B cell (primary cell): ENCODE results near the gene ZNF425. TPM values are rescaled to one million over a fixed set of nuclear protein-coding genes. Genes with fewer than 3 reads are reported as not detected.

Experiments
- ATAC-seq: fragments of 200-7000 bp; cut with Tn5 transposase; one replicate; pipeline ENCODE4 v1.10.0; 2021; ENCODE audit warnings: low read depth, mild to moderate bottlenecking, moderate number of reproducible peaks, moderate library complexity
- CTCF ChIA-PET: fragments of 350-600 bp; sonication (Branson Sonifier 250); formaldehyde crosslinking; loops from one replicate; lab custom pipeline; 2021; ENCODE audit warnings: antibody characterized with exemption, inconsistent platforms; lab: Charles Lee
- POLR2A ChIA-PET: fragments of 350-600 bp; sonication (Branson Sonifier 250); formaldehyde crosslinking; loops from one replicate; lab custom pipeline; 2021; ENCODE audit warnings: antibody characterized with exemption; lab: Charles Lee
- DNase-seq: peaks from one replicate; pipeline ENCODE4 v3.0.0; 2013
- H2AFZ ChIP-seq: 2 replicates; pipeline ENCODE4 v1.6.1; 2012; ENCODE audit warnings: mild to moderate bottlenecking, low read depth, low read length; ENCODE audit not compliant: insufficient read depth, poor library complexity, severe bottlenecking
- H3K27ac ChIP-seq, 2 donors: 1 replicate in 1 of 2; 2 replicates in 1 of 2; pipeline ENCODE4 v1.5.1; 2012 to 2013; ENCODE audit warnings: low read length in 2 of 2, mild to moderate bottlenecking in 2 of 2, moderate library complexity in 1 of 2
- H3K27me3 ChIP-seq, 4 experiments: fragments of 200-600 bp in 1 of 4; sonication (generic) in 1 of 4; replicated peaks in 1 of 4; 1 replicate in 2 of 4; 2 replicates in 2 of 4; pipeline versions ENCODE4 v1.6.1 to v1.7.0; 2013 to 2016; ENCODE audit warnings: low read length in 3 of 4, mild to moderate bottlenecking in 2 of 4, mixed read lengths in 1 of 4, moderate library complexity in 1 of 4; ENCODE audit not compliant: insufficient read depth in 4 of 4, control insufficient read depth in 3 of 4; ENCODE audit errors: control extremely low read depth in 1 of 4
- H3K36me3 ChIP-seq, 2 experiments: replicated peaks in 1 of 2; 1 replicate in 1 of 2; 2 replicates in 1 of 2; pipeline versions ENCODE4 v1.6.1 to v1.7.1; 2013; ENCODE audit warnings: low read length in 1 of 2; ENCODE audit not compliant: insufficient read depth in 2 of 2, control insufficient read depth in 1 of 2; ENCODE audit errors: control extremely low read depth in 1 of 2, extremely low read depth in 1 of 2
- H3K4me1 ChIP-seq, 2 donors: fragments of 200-600 bp in 1 of 2; sonication (generic) in 1 of 2; 1 replicate in 1 of 2; 2 replicates in 1 of 2; pipeline versions ENCODE4 v1.5.1 to v1.6.1; 2013 to 2017; ENCODE audit warnings: low read length in 2 of 2; ENCODE audit not compliant: control insufficient read depth in 2 of 2, insufficient read depth in 2 of 2
- H3K4me2 ChIP-seq: replicated peaks from 2 replicates; pipeline ENCODE3; 2012; ENCODE audit warnings: mild to moderate bottlenecking, low read depth, low read length; ENCODE audit not compliant: poor library complexity, severe bottlenecking
- H3K4me3 ChIP-seq, 5 experiments: fragments of 200-600 bp in 1 of 5; sonication (generic) in 1 of 5; 1 replicate in 3 of 5; 2 replicates in 2 of 5; pipeline versions ENCODE4 v1.5.1 to v1.7.0; 2011 to 2016; ENCODE audit warnings: low read length in 4 of 5, mild to moderate bottlenecking in 4 of 5, low read depth in 2 of 5, control low read depth in 1 of 5, moderate library complexity in 1 of 5; ENCODE audit not compliant: insufficient read depth in 1 of 5; ENCODE audit errors: control extremely low read depth in 1 of 5, extremely low read depth in 1 of 5
- H3K79me2 ChIP-seq: fragments of 200-600 bp; sonication (generic); one replicate; pipeline ENCODE4 v1.6.0; 2016; ENCODE audit warnings: low read length; ENCODE audit not compliant: control insufficient read depth, insufficient read depth
- H3K9ac ChIP-seq: fragments of 200-600 bp; sonication (generic); 2 replicates; pipeline ENCODE4 v1.6.1; 2017; ENCODE audit warnings: mild to moderate bottlenecking, low read length, moderate library complexity
- H3K9me3 ChIP-seq, 3 donors: one replicate each; pipeline versions ENCODE4 v1.6.1 to v1.7.1; 2013; ENCODE audit warnings: low read length in 2 of 3; ENCODE audit not compliant: control insufficient read depth in 2 of 3, insufficient read depth in 1 of 3; ENCODE audit errors: control extremely low read depth in 1 of 3
- H4K20me1 ChIP-seq: 2 replicates; pipeline ENCODE4 v1.6.0; 2012; ENCODE audit warnings: mild to moderate bottlenecking, low read length; ENCODE audit not compliant: insufficient read depth, control insufficient read depth, poor library complexity, severe bottlenecking
- H3K27ac Mint-ChIP-seq: one replicate; pipeline ENCODE4 v1.8.0; 2021; ENCODE audit warnings: mixed read lengths
- H3K27me3 Mint-ChIP-seq: one replicate; pipeline ENCODE4 v1.8.0; 2021; ENCODE audit warnings: mixed read lengths
- H3K4me1 Mint-ChIP-seq: one replicate; pipeline ENCODE4 v1.8.0; 2021; ENCODE audit warnings: mixed read lengths
- H3K4me3 Mint-ChIP-seq: one replicate; pipeline ENCODE4 v1.8.0; 2021; ENCODE audit warnings: mixed read lengths
- H3K9me3 Mint-ChIP-seq: one replicate; pipeline ENCODE4 v1.8.0; 2022; ENCODE audit warnings: mixed read lengths; ENCODE audit not compliant: insufficient read depth
- EZH2 ChIP-seq: IDR thresholded peaks from 2 replicates; pipeline ENCODE4 v1.6.1; 2012; ENCODE audit warnings: borderline replicate concordance, low read depth, mild to moderate bottlenecking, moderate library complexity, low read length; ENCODE audit not compliant: insufficient read depth, poor library complexity, severe bottlenecking
- WGBS: methylation state at CpG from one replicate; pipeline ENCODE4 v1.1.5; 2013; ENCODE audit warnings: missing lambda C conversion rate; ENCODE audit not compliant: insufficient coverage; 5-methylcytosine and 5-hydroxymethylcytosine counted together
- intact Hi-C: fragments of 100-400 bp; cut with micrococcal nuclease; formaldehyde crosslinking; loops from one replicate; pipeline ENCODE4 v1.10.0; 2022
- polyA plus RNA-seq: library from polyadenylated mRNA; depleted of rRNA; stranded (reverse); fragments of >200 nt; gene quantifications from 2 replicates; pipeline ENCODE4 v1.2.3, GENCODE V29; 2012
- small RNA-seq: library from RNA; depleted of rRNA; stranded (forward); fragments of <200 nt; gene quantifications from one replicate; pipeline ENCODE3, GENCODE V24; 2012; ENCODE audit warnings: low replicate concordance, low read depth; ENCODE audit not compliant: insufficient read length
- total RNA-seq, 2 donors: library from RNA; stranded (reverse); fragments of 120-200 nt in 1 of 2; gene quantifications; 1 replicate in 1 of 2; 2 replicates in 1 of 2; pipeline versions ENCODE4 v1.2.3 to v1.2.4, GENCODE V29; 2013 to 2022
- TF ChIP-seq, protein P1 (sequence below): fragments of 200-600 bp; IDR thresholded peaks from one replicate; pipeline ENCODE4 v1.8.0; 2022; ENCODE audit warnings: antibody characterized with exemption, mild to moderate bottlenecking

ZNF425 gene
- total and polyA plus RNA-seq, 2 donors (not counting 1 experiment from before 2014, with no cell fraction given): 0.48 to 3.3 TPM

DNA sequence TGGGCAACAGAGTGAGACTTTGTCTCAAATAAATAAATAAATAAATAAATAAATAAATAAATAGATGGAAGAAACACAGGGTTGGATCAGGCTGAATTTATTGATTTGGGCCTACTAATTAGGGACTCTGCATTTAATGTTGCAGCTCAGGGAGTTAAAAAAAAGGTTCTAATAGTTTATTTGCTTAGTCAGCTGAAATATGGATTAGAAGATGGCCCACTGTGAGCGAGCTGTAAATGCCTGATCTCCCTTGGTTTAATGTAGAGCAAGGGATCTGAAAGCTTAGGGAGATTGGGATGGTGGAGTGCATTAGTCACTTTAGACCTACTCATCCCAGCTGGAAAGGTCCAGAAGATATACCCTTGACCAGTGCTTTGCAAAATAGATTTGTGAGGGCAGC is 72.7 kb downstream of the ZNF425 start:
- no peaks in the 10 kb centered on the region for H3K79me2 ChIP-seq
- H3K4me1 Mint-ChIP-seq: no peaks in the 10 kb centered on the region
- CTCF ChIA-PET: no interaction called here

More for the DNA sequence above, 72.7 kb downstream of the ZNF425 start:
- no peak overlapping the region for H3K27ac Mint-ChIP-seq
- no peak overlapping the region for H2AFZ ChIP-seq
- H3K4me2 ChIP-seq: no peak overlapping the region
- no peaks in the 10 kb centered on the region for H3K9me3 Mint-ChIP-seq
- DNase-seq (no peak), ATAC-seq (no peak)
- H3K9ac ChIP-seq: no peak overlapping the region
- no peak overlapping the region for H3K4me3 ChIP-seq
- no peaks in the 10 kb centered on the region for H3K4me1 ChIP-seq
- intact Hi-C loops: no loop called here
- WGBS: 86% methylated on average over 1 of the region's 1 CpG
- no peaks in the 10 kb centered on the region for H3K9me3 ChIP-seq
- H3K4me3 Mint-ChIP-seq: no peak overlapping the region
- H3K36me3 ChIP-seq: no peaks in the 10 kb centered on the region
- peaks cover 5% of the 10 kb centered on the region for H3K27me3 Mint-ChIP-seq
- POLR2A ChIA-PET: interaction anchor here (0.5 kb wide), 1 partner anchor 20 kb away, joined by 3 read pairs; no protein-coding TSS in a partner anchor
- no peaks in the 10 kb centered on the region for H3K27me3 ChIP-seq
- no peak overlapping the region for H3K27ac ChIP-seq
- H4K20me1 ChIP-seq: no peaks in the 10 kb centered on the region
- no peak for TF ChIP-seq EZH2
- TF ChIP-seq, protein P1, sequence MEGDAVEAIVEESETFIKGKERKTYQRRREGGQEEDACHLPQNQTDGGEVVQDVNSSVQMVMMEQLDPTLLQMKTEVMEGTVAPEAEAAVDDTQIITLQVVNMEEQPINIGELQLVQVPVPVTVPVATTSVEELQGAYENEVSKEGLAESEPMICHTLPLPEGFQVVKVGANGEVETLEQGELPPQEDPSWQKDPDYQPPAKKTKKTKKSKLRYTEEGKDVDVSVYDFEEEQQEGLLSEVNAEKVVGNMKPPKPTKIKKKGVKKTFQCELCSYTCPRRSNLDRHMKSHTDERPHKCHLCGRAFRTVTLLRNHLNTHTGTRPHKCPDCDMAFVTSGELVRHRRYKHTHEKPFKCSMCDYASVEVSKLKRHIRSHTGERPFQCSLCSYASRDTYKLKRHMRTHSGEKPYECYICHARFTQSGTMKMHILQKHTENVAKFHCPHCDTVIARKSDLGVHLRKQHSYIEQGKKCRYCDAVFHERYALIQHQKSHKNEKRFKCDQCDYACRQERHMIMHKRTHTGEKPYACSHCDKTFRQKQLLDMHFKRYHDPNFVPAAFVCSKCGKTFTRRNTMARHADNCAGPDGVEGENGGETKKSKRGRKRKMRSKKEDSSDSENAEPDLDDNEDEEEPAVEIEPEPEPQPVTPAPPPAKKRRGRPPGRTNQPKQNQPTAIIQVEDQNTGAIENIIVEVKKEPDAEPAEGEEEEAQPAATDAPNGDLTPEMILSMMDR: no peak

Small RNA genes within 50 kb of the gene (small RNA-seq; reads per million reads assigned to genes)
- not detected for gene COX6B1P1
- gene RN7SL521P: not detected

Other genes starting within 250 kb of the ZNF425 start
- gene EZH2, start 242.0 kb downstream of the ZNF425 start, total RNA-seq: 7.6 and 10.3 TPM in 2 replicates
- 5.1 and 10.6 TPM in 2 replicates for gene EZH2, start 242.0 kb downstream of the ZNF425 start, polyA plus RNA-seq
- 34.7 and 36.5 TPM in 2 replicates for gene PDIA4, start 97.8 kb downstream of the ZNF425 start, total RNA-seq
- gene PDIA4, start 97.8 kb downstream of the ZNF425 start, polyA plus RNA-seq: 31.6 and 38.1 TPM in 2 replicates
- 14.7 and 18.0 TPM in 2 replicates for gene ZNF786, start 35.6 kb downstream of the ZNF425 start, total RNA-seq
- 3.7 and 6.4 TPM in 2 replicates for gene ZNF786, start 35.6 kb downstream of the ZNF425 start, polyA plus RNA-seq
- gene ZNF398, start 21.1 kb upstream of the ZNF425 start, total RNA-seq: 21.7 and 22.5 TPM in 2 replicates
- 6.4 and 7.7 TPM in 2 replicates for gene ZNF398, start 21.1 kb upstream of the ZNF425 start, polyA plus RNA-seq
- gene ZNF282, start 69.2 kb upstream of the ZNF425 start, total RNA-seq: 25.7 and 26.8 TPM in 2 replicates
- 5.8 and 8.3 TPM in 2 replicates for gene ZNF282, start 69.2 kb upstream of the ZNF425 start, polyA plus RNA-seq
- gene ZNF212, start 113.3 kb upstream of the ZNF425 start, total RNA-seq: 22.5 and 25.7 TPM in 2 replicates
- 8.1 and 12.8 TPM in 2 replicates for gene ZNF212, start 113.3 kb upstream of the ZNF425 start, polyA plus RNA-seq
- gene ZNF783, start 135.9 kb upstream of the ZNF425 start, total RNA-seq: 43.8 and 44.8 TPM in 2 replicates
- gene ZNF783, start 135.9 kb upstream of the ZNF425 start, polyA plus RNA-seq: 35.3 and 38.1 TPM in 2 replicates